HG03442 (cell line): ENCODE results near the gene B3GALT2.

Experiments
- ATAC-seq: cut with Tn5 transposase; IDR thresholded peaks from one replicate; pipeline ENCODE4 v1.9.1; 2021; ENCODE audit warnings: mild to moderate bottlenecking, moderate library complexity; ENCODE audit not compliant: unreplicated experiment

B3GALT2 gene

GRCh38 chr1:193183019-193183627 lies 3.3 kb downstream of the B3GALT2 start:
- ATAC-seq = peak; percentile 64

- ATAC-seq = no peak
These were observed 4.4 kb downstream of the B3GALT2 start for GRCh38 chr1:193181985-193182384.

- ATAC-seq = no peak
These were observed 4.9 kb downstream of the B3GALT2 start for GRCh38 chr1:193181536-193181935.

- no peak for ATAC-seq
These were observed 7.3 kb downstream of the B3GALT2 start for GRCh38 chr1:193179094-193179493.

GRCh38 chr1:193176788-193177187 lies 9.6 kb downstream of the B3GALT2 start:
- no peak for ATAC-seq

GRCh38 chr1:193176113-193176512 lies 10.3 kb downstream of the B3GALT2 start:
- no peak for ATAC-seq

- ATAC-seq = no peak
These were observed 29.1 kb downstream of the B3GALT2 start for GRCh38 chr1:193157360-193157759.

- no peak for ATAC-seq
These were observed 29.6 kb downstream of the B3GALT2 start for GRCh38 chr1:193156822-193157142.

GRCh38 chr1:193156117-193156821 lies 30.1 kb downstream of the B3GALT2 start:
- ATAC-seq = no peak

- no peak for ATAC-seq
These were observed 41.4 kb downstream of the B3GALT2 start for GRCh38 chr1:193144999-193145398.

- no peak for ATAC-seq
These were observed 42.0 kb downstream of the B3GALT2 start for GRCh38 chr1:193144361-193144938.

- ATAC-seq = no peak
These were observed 43.1 kb downstream of the B3GALT2 start for GRCh38 chr1:193143285-193143684.

GRCh38 chr1:193142409-193142808 lies 44.0 kb downstream of the B3GALT2 start:
- no peak for ATAC-seq

- no peak for ATAC-seq
These were observed 44.6 kb downstream of the B3GALT2 start for GRCh38 chr1:193141804-193142203.

- ATAC-seq = no peak
These were observed 46.2 kb downstream of the B3GALT2 start for GRCh38 chr1:193140254-193140653.

- ATAC-seq = peak; percentile 48
These were observed 55.0 kb downstream of the B3GALT2 start for GRCh38 chr1:193131266-193131860.
